Spleen (tissue), 11 donors: ENCODE results near the gene UCHL1. TPM values are rescaled to one million over a fixed set of nuclear protein-coding genes. Genes with fewer than 3 reads are reported as not detected.

Experiments used
- DNase-seq: peaks from one replicate; pipeline ENCODE4 v3.0.0-alpha.2; 2020
- H3K27ac ChIP-seq, 8 donors: fragments of 200-600 bp; sonication (generic) in 7 of 8; 1 replicate in 4 of 8; 2 replicates in 4 of 8; pipeline versions ENCODE4 v1.5.0 to v1.8.0; 2016 to 2021; ENCODE audit warnings: inconsistent platforms in 4 of 8, mild to moderate bottlenecking in 4 of 8, moderate library complexity in 1 of 8
- H3K27me3 ChIP-seq, 7 donors: fragments of 200-600 bp; sonication (generic) in 6 of 7; replicated peaks in 1 of 7; 1 replicate in 4 of 7; 2 replicates in 3 of 7; pipeline versions ENCODE4 v1.5.0 to v1.8.0; 2016 to 2021; ENCODE audit warnings: inconsistent platforms in 3 of 7, mild to moderate bottlenecking in 1 of 7
- H3K36me3 ChIP-seq, 6 donors: fragments of 200-600 bp; sonication (generic) in 5 of 6; 1 replicate in 4 of 6; 2 replicates in 2 of 6; pipeline versions ENCODE4 v1.5.0 to v1.8.0; 2016 to 2021; ENCODE audit warnings: inconsistent platforms in 2 of 6
- H3K4me1 ChIP-seq, 6 donors: fragments of 200-600 bp; sonication (generic) in 5 of 6; 1 replicate in 3 of 6; 2 replicates in 3 of 6; pipeline versions ENCODE4 v1.5.0 to v1.8.0; 2016 to 2021; ENCODE audit warnings: inconsistent platforms in 3 of 6
- H3K4me3 ChIP-seq, 8 donors: fragments of 200-600 bp; sonication (generic) in 7 of 8; 1 replicate in 4 of 8; 2 replicates in 4 of 8; pipeline versions ENCODE4 v1.5.0 to v1.8.0; 2016 to 2021; ENCODE audit warnings: inconsistent platforms in 4 of 8, mild to moderate bottlenecking in 4 of 8, moderate library complexity in 2 of 8
- H3K9me3 ChIP-seq, 8 donors: fragments of 200-600 bp; sonication (generic) in 7 of 8; 1 replicate in 4 of 8; 2 replicates in 4 of 8; pipeline versions ENCODE4 v1.5.0 to v1.8.0; 2016 to 2021; ENCODE audit warnings: inconsistent platforms in 4 of 8
- CTCF ChIP-seq, 11 experiments: fragments of 200-600 bp in 7 of 11; fragments of 450-650 bp in 4 of 11; sonication (generic) in 4 of 11; IDR thresholded peaks in 8 of 11; conservative IDR thresholded peaks in 3 of 11; 1 replicate in 7 of 11; 2 replicates in 4 of 11; pipeline versions ENCODE4 v1.4.0 to v1.8.0; 2016 to 2021; ENCODE audit warnings: antibody characterized with exemption in 11 of 11, inconsistent platforms in 4 of 11, mild to moderate bottlenecking in 1 of 11
- POLR2A ChIP-seq, 3 donors: fragments of 450-650 bp; IDR thresholded peaks; one replicate each; pipeline ENCODE4 v1.5.1; 2017; ENCODE audit warnings: antibody characterized with exemption in 3 of 3, mild to moderate bottlenecking in 1 of 3
- POLR2AphosphoS5 ChIP-seq, 3 donors: sonication (generic); formaldehyde crosslinking; IDR thresholded peaks; one replicate each; pipeline ENCODE4 v1.5.1; 2017; ENCODE audit warnings: antibody characterized with exemption in 3 of 3
- WGBS, 5 donors: extraction: QIAGEN DNeasy Blood & Tissue Kit in 3 of 5; methylation state at CpG; one replicate each; pipeline versions ENCODE4 v1.1.5 to v1.1.7; 2013 to 2018; 5-methylcytosine and 5-hydroxymethylcytosine counted together
- intact Hi-C: fragments of 100-400 bp; cut with DNase I; formaldehyde crosslinking; loops from one replicate; pipeline ENCODE4 v1.15.0; 2023; ENCODE audit warnings: low total_unique reads
- polyA plus RNA-seq, 3 donors: library from polyadenylated mRNA; stranded (reverse); fragments of 200-250 nt; gene quantifications; one replicate each; pipeline ENCODE4 v1.2.1, GENCODE V29; 2013
- total RNA-seq, 7 donors: library from RNA; depleted of rRNA in 3 of 7; stranded (reverse); fragments of >200 nt in 3 of 7; fragmentation: NEBNext Ultra II Directional in 4 of 7; extraction: Animal tissue kit (Norgen Biotek cat#: 25700) in 4 of 7; gene quantifications; one replicate each; pipeline versions ENCODE4 v1.1.0 to v1.2.1, GENCODE V29; 2016 to 2021
- donor health status: healthy with polysubstance abuse.
- donor health status: DM: no; HTN: no; CAD: no; lungs with moderate emphysema.
- donor health status: DM: no; HTN: no; CAD: no.
- donor health status: Bipolar disorder and iron deficiency.
- donor health status: healthy.
- donor health status: DM: no; HTN: no; CAD: no.
- donor health status: DM: yes; HTN: yes; CAD: no.

The UCHL1 gene
- total and polyA plus RNA-seq, 10 donors = 1.6 to 11.2 (median 3.5) TPM

DNA sequence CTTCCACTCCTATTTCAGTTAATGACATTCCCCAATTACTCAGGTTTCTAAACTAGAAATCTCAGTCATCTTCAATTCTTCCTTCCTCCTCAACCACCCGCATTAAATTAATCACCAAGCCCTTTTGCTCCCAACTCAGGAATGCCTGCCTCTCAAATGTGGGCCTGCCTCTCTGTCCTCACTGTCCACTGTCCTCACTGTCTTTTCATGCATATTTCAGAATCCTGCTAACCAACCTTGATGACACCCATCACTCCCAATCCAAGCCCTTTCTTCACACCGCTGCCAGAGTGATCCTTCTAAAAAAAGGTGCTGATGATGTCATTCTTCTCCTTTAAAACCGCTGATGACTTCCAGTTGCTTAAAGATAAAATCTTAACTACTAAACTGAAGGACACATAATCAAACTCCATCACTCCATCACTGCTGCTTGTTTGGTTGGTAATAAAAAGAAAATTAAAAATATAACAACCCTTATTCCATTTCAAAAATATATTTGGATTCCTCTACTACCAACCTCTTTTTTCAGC is 37.2 kb upstream of the UCHL1 start:
- intact Hi-C loops = loop anchor here (10.0 kb wide), 1 partner anchor 245 kb away; no protein-coding TSS in a partner anchor
- Histone ChIP-seq H3K36me3 (no peaks in the 10 kb centered on the region), H3K27ac (no peak overlapping the region), H3K4me3 (no peak overlapping the region), H3K4me1 (peaks cover 3 to 28% (median 23%) of the 10 kb centered on the region in 6 donors), H3K27me3 (peaks cover 0 to 42% (median 18%) of the 10 kb centered on the region in 7 donors), H3K9me3 (no peaks in the 10 kb centered on the region)
- WGBS, 5 donors = 78 to 88% (median 84%) methylated on average over 3 of the region's 3 CpGs
- DNase-seq = no peak
- TF ChIP-seq POLR2A (IDR thresholded peaks at IDR 0.05) (no peak), CTCF (IDR thresholded peaks at IDR 0.05 in 8 of 11, conservative IDR thresholded peaks at IDR 0.05 in 3 of 11) (no peak), POLR2AphosphoS5 (IDR thresholded peaks at IDR 0.05) (no peak)

- Histone ChIP-seq H3K9me3 (no peaks in the 10 kb centered on the region), H3K27me3 (peaks cover 0 to 16% (median 0%) of the 10 kb centered on the region in 7 donors), H3K36me3 (no peaks in the 10 kb centered on the region), H3K27ac (no peak overlapping the region), H3K4me1 (peaks cover 0 to 4% (median 1%) of the 10 kb centered on the region in 6 donors), H3K4me3 (no peak overlapping the region)
- DNase-seq = no peak
- no peak for TF ChIP-seq POLR2AphosphoS5 (IDR thresholded peaks at IDR 0.05)
- no peak for TF ChIP-seq CTCF (IDR thresholded peaks at IDR 0.05 in 8 of 11, conservative IDR thresholded peaks at IDR 0.05 in 3 of 11)
- no peak for TF ChIP-seq POLR2A (IDR thresholded peaks at IDR 0.05)
- WGBS, 5 donors = 84 to 93% (median 88%) methylated on average over 4 of the region's 4 CpGs
- intact Hi-C loops = no loop called here
These were observed 34.7 kb upstream of the UCHL1 start for GRCh38 chr4:41221850-41222645.

- intact Hi-C loops = no loop called here
- H3K4me1 ChIP-seq = no peaks in the 10 kb centered on the region
- TF ChIP-seq CTCF (IDR thresholded peaks at IDR 0.05 in 8 of 11, conservative IDR thresholded peaks at IDR 0.05 in 3 of 11) (no peak), POLR2A (IDR thresholded peaks at IDR 0.05) (no peak)
These were observed 28.8 kb upstream of the UCHL1 start for GRCh38 chr4:41227902-41228301.

GRCh38 chr4:41232406-41232805 is 24.3 kb upstream of the UCHL1 start:
- intact Hi-C loops = no loop called here

More at GRCh38 chr4:41227902-41228301, 28.8 kb upstream of the UCHL1 start:
- H3K36me3 ChIP-seq = no peaks in the 10 kb centered on the region
- 79 to 88% (median 86%) methylated on average over 4 of the region's 4 CpGs for WGBS, 5 donors
- DNase-seq = no peak
- H3K4me3 ChIP-seq = no peak overlapping the region
- H3K27ac ChIP-seq = no peak overlapping the region
- peaks cover 0 to 9% (median 0%) of the 10 kb centered on the region in 7 donors for H3K27me3 ChIP-seq
- no peaks in the 10 kb centered on the region for H3K9me3 ChIP-seq

More at GRCh38 chr4:41232406-41232805, 24.3 kb upstream of the UCHL1 start:
- no peaks in the 10 kb centered on the region for H3K9me3 ChIP-seq
- no peaks in the 10 kb centered on the region for H3K4me1 ChIP-seq
- peaks cover 0 to 6% (median 0%) of the 10 kb centered on the region in 7 donors for H3K27me3 ChIP-seq
- WGBS, 5 donors = 62 to 82% (median 65%) methylated on average over 5 of the region's 5 CpGs
- no peak for TF ChIP-seq POLR2AphosphoS5 (IDR thresholded peaks at IDR 0.05)
- TF ChIP-seq POLR2A (IDR thresholded peaks at IDR 0.05) = no peak
- no peak for TF ChIP-seq CTCF (IDR thresholded peaks at IDR 0.05 in 8 of 11, conservative IDR thresholded peaks at IDR 0.05 in 3 of 11)
- H3K27ac ChIP-seq = no peak overlapping the region
- no peak overlapping the region for H3K4me3 ChIP-seq
- DNase-seq = no peak
- H3K36me3 ChIP-seq = no peaks in the 10 kb centered on the region
